HG03095 (cell line): ENCODE results near the gene OGT.
A peak's percentile ranks its signal among the peaks of the same experiment; 100 is the strongest.
"Not testable (repeated sequence)": the region's sequence is repeated elsewhere in the genome, so short reads cannot be mapped to it uniquely, and the experiment has no call there.

Source experiments
- ATAC-seq: cut with Tn5 transposase; IDR thresholded peaks from one replicate; pipeline ENCODE4 v1.9.1; 2021; ENCODE audit warnings: moderate library complexity; ENCODE audit not compliant: unreplicated experiment

Gene OGT

DNA sequence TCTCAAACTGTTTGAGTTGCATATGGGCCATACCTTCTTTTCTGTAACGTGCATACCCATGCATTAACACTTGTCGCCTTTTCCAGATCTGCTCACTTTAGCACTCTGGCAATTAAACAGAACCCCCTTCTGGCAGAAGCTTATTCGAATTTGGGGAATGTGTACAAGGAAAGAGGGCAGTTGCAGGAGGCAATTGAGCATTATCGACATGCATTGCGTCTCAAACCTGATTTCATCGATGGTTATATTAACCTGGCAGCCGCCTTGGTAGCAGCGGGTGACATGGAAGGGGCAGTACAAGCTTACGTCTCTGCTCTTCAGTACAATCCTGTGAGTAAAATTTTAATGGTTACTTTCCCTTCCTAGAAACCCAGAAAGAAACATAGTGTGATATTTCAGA is 4.8 kb downstream of the OGT start:
- ATAC-seq, result no peak

GRCh38 chrX:71540801-71541200 is 7.9 kb downstream of the OGT start:
- peak; percentile 18 for ATAC-seq

DNA sequence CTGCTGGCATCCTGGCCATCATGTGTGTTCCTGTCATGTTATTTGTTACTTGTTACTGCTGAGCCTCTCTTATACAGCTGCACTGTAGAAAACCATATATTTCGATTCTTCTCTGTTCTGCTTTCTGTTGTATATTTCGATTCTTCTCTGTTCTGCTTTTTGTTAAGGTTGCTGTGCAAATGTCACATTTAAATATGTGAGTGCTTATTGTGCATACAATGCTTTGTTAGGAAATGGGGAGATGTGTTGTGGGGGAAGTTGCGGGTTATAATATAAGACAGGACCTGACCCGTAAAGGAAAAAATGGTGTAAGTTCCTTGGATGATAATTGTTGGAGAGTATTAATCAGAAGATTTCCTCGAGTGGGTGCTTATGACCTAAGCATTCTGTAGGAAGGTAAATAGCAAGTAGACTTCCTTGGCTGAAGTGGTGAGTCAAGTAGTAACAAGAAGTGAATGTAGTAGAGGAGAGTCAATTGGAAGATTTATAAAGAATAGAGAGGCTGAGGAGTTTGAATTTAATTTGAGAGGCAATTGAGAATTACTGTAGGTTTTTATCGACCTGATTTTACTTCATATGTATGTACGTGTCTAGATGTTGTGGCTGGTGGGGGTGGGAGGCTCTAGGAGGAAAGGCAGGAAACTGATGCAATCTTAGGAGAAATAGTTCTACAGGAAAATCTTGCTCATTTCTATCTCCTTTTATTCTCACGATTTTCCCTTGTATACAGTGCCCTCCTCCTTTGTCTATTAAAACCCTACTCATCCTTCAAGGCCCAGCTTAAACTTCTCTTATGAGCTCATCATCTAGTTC is 8.5 kb downstream of the OGT start:
- peak; percentile 85 for ATAC-seq

DNA sequence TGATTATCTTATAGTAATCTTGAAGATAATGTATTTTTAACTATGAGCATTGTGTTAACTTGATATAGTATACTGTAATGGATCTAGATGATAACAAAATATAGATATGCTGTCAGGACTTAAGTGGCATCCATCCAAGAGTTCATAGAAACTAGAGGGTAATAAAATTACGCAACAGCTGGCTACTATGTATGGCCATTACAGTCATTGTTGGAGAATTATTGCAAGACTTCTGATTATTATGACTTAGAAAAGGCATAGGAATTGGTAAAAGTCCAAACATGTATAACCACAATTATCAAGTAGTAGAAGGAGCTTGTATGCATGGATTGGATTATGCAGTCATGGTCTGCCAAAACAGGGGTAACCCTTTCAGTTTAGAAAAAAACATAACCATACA is 9.5 kb downstream of the OGT start:
- ATAC-seq, result no peak

GRCh38 chrX:71542825-71543224 is 9.9 kb downstream of the OGT start:
- ATAC-seq, result no peak

DNA sequence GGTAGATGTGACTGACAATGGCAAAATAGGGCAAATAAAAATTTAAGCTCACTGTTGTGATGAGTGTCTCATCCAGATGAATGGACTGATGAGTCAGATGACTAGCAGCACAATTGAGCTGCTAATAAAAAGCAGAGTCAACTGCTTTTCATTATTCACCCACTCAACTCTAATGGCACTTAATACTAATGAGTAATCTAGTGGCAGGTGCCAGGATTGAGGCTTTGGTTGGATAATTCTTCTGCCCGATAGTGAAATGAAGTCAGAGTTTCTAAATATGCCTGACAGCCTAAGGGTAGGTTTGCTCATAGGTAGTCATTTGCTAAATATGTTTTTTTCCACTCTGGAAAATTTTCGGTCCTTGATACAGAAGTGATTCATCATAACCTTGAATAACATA is 10.4 kb downstream of the OGT start:
- ATAC-seq, result no peak

DNA sequence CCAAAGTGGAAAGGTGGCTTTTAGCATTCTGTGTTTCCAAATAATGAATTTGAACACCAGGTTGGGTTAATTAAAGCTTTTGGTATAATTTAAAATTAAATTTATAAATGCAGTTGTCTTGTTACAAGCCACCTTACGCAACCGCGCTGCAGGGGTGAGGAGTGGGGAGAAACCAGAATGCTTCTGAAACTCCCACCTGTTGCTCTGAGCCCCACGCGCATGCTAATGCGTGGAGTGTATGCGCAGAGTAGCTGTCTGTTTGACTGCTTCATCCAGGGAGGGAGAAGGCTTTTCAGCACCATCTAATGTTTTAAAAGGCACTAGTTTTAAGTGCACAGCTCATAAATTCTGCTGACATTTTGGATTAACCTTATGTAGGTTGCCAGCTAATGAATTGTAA is 12.5 kb downstream of the OGT start:
- no peak for ATAC-seq

GRCh38 chrX:71546879-71547278 is 14.0 kb downstream of the OGT start:
- ATAC-seq, result no peak

- no peak for ATAC-seq
Measured at GRCh38 chrX:71547339-71547738, 14.4 kb downstream of the OGT start.

DNA sequence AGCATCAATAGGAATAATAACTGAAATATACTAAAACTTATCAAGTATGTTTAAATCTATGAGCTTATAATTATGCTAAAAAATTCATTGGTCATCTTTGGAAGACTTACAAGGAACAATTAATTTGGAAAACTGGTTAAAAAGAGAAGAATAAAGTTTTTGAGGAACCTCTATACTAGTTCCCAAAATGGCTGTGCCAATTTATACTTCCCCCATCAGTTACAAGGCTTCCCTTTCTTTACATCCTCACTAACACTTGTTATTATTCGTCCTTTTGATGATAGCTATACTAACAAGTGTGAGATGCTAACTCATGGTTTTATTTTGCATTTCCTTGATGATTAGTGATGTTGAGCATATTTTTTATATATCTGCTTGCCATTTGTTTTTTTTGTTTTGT is 17.1 kb downstream of the OGT start:
- ATAC-seq, result no peak

GRCh38 chrX:71550578-71550977 is 17.7 kb downstream of the OGT start:
- no peak for ATAC-seq

DNA sequence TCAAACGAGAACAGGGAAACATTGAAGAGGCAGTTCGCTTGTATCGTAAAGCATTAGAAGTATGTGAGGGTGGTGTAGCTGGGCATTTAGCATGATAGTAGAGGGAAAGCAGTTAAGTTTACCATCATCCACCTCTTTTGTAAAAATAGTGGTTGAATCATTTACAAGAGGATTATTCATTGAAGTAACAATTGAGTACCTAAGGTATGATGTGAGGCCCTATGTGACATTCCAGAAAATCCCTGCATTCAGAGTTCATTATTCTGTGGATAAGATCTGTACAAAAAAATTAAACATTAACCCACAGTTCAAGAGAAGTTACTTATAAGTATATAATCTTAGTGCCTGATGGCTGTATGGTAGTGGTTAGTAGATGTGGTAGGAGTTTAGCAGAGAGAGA is 23.1 kb downstream of the OGT start:
- ATAC-seq, result no peak

GRCh38 chrX:71558920-71559319 is 26.0 kb downstream of the OGT start:
- ATAC-seq, result no peak

- not testable (repeated sequence) for ATAC-seq
Measured at GRCh38 chrX:71559773-71560172, 26.9 kb downstream of the OGT start.

DNA sequence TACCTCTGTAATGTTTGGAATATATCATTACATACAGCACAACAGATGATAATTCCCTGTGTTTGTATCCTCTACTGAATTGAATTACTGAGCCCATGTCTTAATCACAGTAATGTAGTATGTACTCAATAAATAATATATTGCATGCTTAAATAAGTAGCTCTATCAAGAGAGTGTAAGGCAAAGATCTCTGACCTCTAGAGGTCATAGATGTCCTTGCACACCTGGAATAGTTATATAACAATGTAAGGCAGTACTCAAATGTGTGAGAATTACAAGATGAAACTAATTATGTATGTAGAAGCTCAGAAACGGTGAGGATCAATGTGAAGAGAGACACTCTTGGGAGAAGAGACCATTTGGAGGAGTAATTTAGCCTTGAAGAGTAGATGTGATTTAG is 31.0 kb downstream of the OGT start:
- ATAC-seq, result no peak

GRCh38 chrX:71565474-71566041 is 32.7 kb downstream of the OGT start:
- ATAC-seq, result no peak

GRCh38 chrX:71571390-71571789 is 38.5 kb downstream of the OGT start:
- not testable (repeated sequence) for ATAC-seq

GRCh38 chrX:71573590-71573989 is 40.7 kb downstream of the OGT start:
- no peak for ATAC-seq

DNA sequence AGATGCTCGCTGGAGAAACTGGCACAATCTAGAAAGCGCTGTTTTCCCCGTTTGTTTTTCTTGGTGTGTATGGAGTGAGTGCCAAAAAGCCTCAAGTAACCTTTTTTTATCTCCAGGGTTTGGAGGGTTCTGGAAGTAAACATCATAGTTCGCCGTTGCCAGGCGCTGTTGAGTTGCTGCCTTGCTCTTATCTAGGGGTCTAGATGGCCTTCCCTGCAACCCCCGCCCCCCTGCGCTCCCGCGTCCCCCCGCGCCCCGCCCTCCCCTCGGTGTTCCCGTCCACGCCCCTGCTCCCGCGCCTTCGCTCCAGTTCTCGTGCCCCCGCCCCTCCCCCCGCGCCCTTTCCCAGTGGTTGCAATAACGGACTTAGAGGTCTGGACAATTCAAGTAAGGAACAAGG is 44.8 kb downstream of the OGT start:
- no peak for ATAC-seq

GRCh38 chrX:71578253-71579135 is 45.6 kb downstream of the OGT start, which contains the start of gene GCNA:
GCNA (plus strand) TSS chrX:71578437; CDS start chrX:71580822, 2,385 bp downstream.
- no peak for ATAC-seq

DNA sequence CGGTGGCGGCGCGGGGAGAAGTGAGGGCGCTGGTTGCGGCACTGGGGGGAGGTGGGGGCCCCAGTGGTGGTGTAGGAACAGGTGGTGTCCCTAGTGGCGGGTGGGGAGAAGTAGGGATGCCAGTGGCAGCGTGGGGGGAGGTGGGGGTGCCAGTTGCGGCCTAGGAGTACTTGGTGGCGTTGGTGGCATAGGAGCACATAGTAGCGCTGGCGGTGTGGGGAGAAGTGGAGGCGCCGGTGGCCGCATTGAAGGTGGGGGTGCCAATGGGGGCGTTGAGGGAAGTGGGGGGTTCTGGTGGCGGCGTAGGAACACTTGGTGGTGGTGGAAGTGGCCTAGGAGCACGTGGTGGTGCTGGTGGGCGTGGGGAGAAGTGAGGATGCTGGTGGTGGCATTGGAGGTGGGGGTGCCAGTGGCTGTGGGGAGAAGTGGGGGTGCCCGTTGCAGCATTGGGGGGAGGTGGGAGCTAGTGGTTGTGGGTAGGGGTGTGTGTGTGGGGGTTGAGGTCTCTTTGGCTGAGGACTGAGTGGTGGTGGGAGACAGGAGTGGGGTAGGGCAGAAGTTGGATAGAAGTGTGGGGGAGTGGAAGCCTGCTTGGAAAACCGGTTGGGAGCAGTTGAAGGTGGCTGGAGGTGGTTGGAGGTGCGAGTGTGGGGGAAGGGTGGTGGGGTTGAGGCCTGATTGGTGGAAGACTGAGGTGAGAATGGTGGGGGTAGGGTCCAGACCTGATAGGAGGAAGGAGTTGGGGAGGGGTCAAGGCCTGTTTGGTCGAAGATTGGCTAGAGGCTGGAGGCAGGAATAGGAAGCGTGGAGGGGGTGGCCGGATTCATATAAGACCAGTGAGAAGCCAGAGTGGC is 46.5 kb downstream of the OGT start:
- no peak for ATAC-seq
